Stimulated activated CD4-positive, alpha-beta T cell treated with anti-CD3 and anti-CD28 coated beads, TNF-alpha, amount 100 ng/mL, for 1 hour (primary cell): ENCODE data around the gene CNOT2.

ENCODE experiments used
- DNase-seq, 3 donors: peaks; one replicate each; pipeline ENCODE4 v3.0.0-alpha.2; 2020; ENCODE audit warnings: low read depth in 3 of 3, low spot score in 1 of 3

Gene CNOT2

DNA sequence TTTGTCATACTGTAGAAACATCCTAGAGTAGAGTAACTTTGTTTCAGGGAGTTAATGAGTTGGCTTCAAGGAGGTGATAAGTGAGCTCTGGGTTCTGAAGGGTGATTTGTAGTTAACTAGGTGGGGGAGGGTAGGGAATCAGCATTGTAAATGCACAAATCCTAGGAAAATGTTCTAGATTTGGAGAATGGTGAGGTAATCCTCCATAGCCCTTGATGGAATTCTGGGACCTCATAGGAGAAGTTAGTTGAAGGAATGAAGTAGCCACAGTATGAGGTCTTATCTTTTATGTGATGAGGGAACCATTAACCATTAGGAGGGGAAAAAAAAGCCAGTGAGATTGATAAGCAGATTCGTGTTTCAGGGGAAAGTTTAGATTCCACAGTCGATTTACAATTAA, 8.0 kb downstream of the CNOT2 start:
- DNase-seq, result no peak

DNA sequence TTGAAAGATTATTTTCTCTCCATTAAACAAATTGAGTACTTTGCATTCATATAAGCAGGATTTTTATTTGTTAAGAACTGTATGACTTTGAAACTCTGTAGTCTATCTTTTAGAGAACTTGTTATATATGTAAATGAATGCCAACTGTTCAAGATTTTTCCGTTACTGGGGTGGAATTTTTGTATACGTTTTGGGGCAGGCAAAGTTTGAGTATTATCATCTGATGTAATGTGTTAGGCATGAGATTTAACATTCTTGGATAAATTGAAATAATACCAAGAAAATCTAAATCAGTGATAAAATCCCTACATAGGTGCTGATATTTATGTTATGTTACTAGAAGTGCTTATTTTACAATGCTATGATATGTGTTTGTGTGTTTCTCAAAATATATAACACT, 8.4 kb downstream of the CNOT2 start:
- no peak for DNase-seq

DNA sequence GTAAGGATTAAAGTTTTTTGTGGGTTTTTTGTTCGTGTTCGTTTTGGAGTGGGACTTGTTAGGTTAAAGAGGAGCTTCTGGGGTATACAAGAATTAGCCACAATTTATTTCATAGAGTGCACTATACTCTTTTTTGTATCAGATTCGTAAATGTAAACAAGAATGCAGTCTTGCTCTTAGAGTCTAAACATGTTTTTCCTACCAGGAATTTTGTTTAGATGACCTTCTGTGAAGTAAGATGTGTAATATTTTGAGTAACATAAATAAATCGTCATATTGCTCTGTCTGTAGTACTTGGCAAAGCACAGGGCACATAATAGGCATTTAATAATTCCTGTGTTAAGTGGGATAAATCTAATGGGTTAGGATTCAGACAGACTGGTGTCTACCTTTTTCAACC, 9.6 kb downstream of the CNOT2 start:
- DNase-seq, result no peak

DNA sequence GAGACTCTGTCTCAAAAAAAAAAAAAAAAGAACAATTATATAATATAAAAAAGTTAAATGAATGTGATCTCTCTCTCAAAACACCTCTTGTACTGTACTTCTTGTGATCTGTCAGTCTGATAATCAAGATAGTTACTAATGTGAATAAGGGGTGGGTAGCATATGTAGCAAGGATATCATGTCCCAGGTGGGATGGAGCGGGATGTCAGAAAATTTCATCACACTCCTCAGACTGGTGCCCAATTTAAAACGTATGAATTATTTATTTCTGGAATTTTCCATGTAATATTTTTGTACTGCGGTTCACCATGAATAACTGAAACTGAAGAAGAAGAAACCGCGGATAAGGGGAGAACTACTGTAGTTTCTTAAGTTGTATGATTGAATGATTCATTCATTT, 11.0 kb downstream of the CNOT2 start:
- no peak for DNase-seq

DNA sequence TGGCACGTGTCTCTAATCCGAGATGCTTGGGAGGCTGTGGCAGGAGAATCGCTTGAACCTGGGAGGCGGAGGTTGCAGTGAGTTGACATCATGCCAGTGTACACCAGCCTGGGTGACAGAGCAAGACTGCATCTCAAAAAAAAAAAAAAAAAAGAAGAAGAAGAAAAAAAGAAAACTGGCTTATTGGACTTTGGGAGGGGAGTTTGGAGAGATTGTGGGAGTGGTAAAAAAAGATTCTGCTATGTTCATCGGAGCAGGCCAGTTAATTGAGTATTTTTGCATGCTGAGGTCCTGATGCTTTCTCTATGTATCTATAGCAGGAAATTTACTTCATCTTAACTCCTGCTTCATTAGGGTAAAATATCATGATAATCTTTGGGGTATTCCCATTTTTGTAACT, 11.6 kb downstream of the CNOT2 start:
- no peak for DNase-seq

DNA sequence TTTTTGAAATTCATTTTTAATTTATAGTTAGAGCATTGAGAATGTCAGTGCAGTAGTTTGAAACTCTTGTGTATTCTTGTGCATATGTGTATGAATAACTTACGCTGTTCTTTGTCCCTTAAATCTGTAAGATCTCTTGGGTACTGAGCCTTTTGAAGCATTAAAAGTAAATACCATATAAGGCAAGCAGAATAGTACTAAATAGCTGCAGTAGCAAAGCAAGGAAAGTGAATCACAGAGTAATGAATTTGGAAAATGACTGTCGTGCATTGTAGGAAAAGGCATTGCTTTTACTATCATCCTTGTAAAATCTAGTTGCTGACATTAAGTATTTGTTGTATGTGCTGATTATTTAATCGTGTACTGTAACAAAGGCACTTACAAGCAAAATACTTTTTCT, 12.1 kb downstream of the CNOT2 start:
- no peak for DNase-seq

DNA sequence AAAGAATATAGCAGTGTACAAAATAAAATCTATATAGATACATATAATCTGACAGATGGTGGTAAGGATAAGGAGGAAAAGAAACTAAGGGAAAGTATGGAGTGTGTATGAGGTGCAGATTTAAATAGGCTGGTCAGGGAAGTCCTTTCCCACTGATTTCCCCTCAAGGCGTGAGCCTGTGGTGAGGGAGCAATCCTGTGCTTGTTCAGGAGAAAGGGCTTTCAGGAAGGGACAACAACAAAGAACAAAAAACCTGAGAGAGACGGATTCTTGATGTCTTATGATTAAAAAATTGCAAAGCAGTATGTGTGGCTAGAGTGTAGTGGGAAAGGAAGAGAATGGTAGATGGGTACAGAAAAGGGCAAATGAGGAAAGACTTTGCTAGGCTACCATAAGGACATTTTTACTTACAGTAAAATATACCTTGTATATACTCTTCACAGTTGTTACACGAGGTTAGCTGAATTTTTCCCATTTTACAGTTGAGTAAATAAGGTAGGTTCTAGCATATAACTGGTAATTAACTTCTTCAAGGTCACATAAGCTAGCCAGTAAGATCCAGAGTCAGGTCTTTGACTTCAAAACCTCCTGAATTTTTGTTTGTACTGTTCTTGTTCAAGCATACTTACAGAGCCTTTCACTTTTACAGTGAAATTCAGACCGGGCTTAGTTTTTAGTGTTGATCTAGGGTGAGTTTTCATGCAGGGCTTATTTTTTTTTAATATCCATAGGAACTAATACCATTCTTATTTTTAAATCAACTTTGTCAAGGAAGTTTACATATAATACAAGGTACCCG, 15.6 kb downstream of the CNOT2 start:
- DNase-seq, result no peak

DNA sequence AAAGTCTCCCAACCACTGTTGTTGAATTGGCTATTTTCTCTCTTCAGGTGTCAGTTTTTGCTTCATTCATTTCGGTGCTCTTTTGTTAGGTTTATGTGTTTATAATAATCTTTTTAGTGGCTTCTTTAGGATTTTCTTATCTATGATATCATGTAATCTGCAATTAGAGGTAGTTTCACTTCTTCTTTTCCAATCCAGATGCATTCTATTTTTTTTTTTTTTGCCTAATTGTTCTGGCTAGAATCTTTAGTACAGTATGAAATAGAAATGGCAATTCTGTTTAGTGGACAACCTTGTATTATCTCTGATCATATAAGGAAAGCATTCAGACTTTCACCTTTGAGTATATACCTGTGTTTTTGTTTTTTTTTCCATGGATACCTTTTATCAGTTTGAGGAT, 17.4 kb downstream of the CNOT2 start:
- no peak for DNase-seq

DNA sequence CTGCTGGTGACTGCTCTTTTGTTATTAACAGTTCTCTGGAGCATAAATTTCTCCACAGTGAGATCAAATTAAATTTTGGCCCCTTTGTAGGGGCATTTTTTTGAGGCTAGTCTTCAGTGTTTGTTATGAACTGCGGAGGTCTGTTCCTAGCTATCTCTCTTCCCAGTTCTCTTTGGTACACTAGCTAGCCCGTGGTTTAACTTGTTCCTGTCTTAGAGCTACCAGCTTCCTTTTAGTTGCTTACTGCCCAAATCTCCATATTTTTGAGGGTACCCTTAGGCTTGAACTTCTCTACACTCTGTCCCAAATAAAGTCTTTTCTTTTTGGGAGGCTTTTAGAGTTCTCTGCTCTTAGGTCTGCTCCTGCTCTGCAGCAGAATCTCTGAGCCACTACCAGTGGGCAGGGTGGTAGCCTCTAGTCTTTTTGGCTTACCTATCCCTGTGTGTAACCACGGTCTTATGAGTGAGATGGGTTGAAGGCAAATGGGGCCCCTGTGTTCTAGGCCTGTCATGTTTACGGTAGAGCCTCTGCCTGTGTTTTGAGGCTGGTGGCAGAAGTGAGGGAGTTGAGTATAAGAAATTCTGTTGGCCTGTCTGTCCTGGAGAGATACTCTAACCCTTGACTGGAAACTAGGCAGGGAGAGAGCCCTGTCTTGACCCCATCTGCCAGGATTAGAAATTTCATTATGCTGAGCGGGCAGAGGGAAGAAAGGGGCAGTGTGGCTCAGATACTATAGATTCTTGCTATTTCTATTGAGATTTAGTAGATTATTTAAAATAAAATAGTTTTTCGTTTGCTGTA, 21.0 kb downstream of the CNOT2 start:
- no peak for DNase-seq

DNA sequence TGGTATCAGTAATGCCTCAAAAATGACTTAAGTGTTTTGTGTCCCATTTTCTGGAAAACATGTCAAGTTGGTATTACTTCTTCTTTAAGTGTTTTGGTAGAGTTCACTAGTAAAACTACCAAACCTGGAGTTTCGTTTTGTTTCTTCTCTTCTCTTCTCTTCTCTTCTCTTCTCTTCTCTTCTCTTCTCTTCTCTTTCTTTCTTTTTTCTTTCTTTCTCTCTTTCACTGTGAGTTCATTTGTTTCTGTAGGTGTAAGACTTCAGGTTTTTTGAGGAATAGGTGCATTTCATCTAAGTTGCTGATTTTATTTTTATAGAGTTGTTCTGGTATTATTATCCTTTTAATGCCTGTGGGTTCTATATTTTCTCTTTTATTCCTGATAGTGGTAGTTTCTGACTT, 21.9 kb downstream of the CNOT2 start:
- DNase-seq, result no peak

DNA sequence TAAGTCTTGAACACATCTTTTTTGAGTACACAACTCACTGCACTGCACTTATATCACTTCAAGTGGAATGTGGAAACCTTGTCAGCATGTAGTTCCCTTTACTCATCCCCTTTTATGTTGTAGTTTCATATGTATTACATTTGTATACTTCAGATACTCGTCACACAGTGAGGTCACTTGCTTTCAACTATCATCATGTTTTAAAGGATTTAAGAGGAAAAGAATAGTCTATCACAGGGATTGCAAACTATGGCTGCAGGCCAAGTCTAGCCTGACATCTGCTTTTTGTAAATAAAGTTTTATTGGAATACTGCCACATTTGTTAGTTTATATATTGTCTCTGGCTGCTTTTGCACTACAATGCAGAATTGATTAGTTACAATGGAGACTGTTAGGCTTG, 24.3 kb downstream of the CNOT2 start:
- no peak for DNase-seq

DNA sequence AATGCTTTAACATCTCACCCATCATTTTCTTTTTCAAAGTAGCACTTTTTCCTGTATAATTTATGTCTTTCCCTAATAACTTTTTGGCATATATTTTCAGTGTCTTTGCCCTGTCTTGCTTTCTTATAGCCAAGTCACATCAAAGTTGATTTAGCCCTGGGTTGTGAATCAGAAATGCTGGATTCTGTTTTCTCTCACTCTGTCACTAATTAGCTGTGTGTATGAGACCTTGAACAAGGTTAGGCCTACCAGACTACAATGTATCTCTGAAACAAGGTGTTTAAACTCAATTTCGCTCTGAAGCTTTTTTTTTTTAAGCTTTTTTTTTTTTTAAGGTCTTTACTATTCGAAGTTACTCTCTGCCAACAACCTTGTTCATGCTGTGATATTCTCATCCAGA, 25.7 kb downstream of the CNOT2 start:
- no peak for DNase-seq

DNA sequence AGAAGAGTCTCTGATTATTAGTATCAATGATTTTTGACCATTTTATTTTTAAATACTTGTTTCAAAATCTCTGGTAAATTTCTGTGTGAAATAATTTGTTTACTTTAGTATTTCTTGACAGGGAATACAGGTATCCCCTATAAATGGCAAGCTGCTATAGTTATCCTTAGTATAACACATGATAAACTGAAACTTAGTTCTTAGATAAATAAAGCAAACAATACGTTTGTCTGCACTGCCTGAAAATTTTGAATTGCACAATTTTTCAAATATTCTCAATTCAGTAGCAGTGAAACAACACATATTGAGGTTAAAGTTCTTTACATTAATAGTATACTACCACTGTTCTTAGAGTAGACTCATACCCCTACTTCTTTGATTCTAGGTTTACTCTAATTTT, 26.9 kb downstream of the CNOT2 start:
- DNase-seq, result no peak

DNA sequence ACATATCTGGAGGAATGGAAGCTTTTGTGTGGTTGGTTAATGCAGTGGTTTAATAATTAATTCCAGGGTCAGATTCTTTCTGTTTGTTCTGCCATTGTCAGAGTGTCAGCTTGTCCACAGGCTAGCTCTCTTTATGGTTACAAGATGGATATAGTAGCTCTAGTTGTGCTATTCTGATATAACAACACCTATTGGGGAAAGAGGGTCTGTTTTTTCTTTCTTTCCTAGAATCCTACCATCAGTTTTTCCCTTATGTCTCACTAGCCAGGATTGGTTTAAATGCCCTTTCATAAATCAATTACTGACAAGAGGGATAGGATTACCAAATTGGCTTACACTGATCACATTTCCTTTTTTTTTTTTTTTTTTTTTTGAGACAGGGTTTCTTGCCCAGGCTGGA, 27.8 kb downstream of the CNOT2 start:
- no peak for DNase-seq

DNA sequence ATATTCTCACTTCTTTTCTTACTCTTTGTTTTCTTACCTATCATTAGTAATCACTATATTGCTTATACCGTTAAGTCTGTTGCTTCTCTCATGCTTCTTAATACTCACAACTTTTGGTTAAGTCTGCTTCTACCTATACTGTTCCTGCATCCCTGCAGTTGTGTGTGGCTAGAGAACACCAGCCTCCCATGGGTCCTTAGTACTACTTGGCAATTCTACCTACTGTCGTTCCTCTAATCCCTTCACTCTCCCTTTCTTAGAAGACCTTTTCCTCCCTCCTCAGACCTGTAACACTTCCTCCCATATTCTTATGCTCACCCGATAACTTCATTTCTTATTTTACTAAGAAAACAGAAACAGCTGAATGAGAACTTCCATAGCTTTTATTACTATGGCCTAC, 29.3 kb downstream of the CNOT2 start:
- no peak for DNase-seq

DNA sequence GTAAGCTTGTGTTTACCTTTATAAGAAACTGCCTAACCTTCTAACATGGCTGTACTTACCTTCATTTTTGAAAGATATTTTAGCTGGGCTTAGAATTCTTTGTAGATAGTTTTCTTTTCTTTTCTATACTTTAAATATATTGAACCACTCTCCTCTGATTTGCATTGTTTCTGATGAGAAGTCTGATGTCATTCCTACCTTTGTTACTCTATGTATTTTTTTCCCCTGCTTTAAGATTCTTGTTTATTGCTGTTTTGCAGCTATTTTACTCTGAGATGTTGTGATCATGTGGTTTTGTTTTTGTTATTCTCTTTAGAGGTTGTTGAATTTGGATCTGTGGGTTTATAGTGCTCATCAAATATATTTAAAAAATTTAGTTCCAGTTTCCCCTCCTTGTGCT, 31.8 kb downstream of the CNOT2 start:
- DNase-seq, result no peak

DNA sequence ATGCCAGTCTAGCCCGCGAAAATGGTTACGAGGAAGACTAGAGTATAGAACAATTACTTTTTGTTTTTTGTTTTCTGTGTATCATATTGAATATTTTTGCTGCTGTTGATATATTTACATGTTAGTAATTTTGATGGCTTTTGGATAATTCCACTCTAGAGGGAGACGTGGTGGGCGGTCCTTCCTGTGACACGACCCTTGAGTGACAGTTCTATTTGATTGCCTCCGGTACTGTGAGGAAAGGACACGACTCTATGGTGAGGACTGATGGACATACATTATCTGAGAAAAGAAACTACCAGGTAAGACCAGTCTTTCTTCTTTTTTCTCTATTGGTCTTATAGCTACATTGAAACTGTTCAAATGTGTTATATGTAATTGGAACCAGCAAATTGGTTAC, 34.7 kb downstream of the CNOT2 start:
- DNase-seq, result no peak

DNA sequence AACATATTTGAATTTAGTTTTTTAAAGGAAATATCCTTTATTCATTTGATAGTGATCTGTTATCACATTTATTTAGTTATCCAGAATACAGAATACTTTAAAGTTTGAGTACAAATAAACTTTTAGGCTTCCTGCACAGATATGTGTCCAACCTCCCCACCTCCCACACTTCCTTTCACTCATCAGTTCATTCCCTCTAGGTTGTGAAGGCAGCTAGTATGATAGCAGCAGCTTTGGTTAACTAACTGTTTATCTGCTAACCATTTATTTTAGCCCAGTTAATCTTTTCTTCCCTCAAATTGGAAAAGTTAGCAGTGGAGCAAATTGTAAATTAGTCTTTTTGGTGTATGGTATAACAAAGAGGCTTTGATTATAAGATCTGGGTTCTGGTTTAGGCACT, 35.7 kb downstream of the CNOT2 start:
- DNase-seq, result no peak

DNA sequence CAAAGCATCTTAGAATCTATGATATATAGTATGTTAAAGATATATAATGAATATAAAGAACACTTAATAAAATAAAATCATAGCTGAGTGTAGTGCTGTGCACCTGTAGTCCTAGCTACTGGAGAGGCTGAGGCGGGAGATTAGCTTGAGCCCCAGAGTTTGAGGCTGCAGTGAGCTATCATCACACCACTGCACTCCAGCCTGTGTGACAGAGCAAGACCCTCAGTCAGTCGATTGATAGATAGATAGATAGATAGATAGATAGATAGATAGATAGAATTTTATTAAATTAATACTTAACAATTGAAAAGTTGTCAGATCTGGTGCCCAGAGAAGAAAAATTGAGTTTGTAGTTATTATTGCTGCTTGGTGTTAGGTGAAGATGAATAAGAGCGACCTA, 40.0 kb downstream of the CNOT2 start:
- DNase-seq, result no peak

DNA sequence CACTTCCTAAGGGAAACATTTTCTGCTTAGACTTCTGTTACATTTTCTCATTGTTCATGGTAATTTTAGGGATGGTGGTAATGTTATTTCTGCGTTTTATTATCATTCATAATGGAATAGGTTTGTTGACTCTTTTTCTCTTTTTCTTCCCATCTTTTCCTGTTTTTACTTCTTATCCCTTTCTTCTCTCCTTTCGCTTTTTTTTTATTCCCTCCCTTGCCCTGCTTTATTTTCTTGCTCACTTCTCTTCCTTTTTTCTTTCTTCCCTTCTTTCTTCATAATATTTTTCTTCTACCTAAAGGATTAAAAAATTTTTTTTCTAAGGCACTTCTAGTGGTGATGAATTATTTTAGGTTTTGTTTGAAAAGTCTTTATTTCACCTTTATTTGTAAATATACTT, 45.6 kb downstream of the CNOT2 start:
- DNase-seq, result no peak

DNA sequence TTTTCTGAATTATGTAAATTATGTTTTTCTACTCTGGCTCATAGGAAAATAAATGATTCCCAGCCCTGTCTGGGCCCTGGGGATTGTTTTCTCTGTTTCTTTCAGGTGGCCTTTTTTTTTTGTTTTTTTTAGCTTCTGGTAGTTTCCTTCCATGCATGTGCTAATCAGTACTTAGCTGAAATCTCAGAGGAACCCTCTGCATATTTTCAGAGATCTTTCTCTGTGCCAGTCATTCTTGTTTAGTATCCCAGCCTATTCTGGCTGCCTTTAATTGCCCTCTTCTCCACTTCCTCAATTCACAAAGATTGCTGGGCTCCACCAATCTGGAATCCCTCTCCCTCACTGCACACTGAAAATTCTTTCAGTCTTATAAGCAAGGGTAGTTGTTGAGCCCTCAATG, 46.9 kb downstream of the CNOT2 start:
- no peak for DNase-seq

DNA sequence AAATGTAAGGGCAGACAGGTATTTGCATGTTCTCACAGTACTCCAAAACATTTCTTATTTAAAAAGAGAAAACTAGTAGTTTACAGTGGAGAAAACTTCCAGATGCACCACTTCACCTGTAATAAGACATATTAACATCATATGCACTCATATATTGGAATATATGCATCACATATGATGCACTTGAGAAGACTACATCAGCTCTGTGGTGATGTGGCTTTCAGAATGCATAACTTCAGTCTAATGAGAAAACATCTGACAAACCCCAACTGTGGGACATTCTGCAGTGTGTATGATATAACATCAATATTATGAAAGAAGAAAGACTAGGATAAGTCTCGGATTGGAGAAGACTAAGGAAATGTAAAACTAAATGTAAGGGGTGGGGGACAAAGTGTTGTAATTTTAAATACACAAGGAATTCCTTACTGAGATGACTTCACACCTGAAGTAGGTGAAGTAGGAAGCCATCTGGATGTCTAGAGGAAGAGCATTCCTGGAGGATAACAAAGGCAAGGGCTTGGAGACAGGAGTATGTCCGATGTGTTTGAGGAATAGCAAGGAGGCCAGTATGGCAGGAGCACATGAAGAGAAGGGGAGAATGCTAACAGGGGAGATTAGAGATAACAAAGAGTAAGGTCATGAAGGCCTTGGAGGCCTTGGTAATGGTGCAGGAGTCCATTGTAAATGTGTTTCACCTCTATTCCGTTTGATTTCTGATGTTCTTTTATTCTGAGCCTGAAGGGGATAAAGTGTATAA, 49.0 kb downstream of the CNOT2 start:
- DNase-seq, result no peak
